Fibroblast of lung (primary cell): Measurements from ENCODE around the gene TMEM30A. TPM values are rescaled to one million over a fixed set of nuclear protein-coding genes. Genes with fewer than 3 reads are reported as not detected.

Experiments used
- DNase-seq, 2 donors: peaks; one replicate each; pipeline versions ENCODE4 v3.0.0 to v3.0.0-alpha.2; 2010; ENCODE audit warnings: low read depth in 2 of 2
- H2AFZ ChIP-seq: 2 replicates; pipeline ENCODE4 v1.5.1; 2012; ENCODE audit warnings: low read length, control low read depth, inconsistent platforms
- H3K27ac ChIP-seq: 2 replicates; pipeline ENCODE4 v1.5.1; 2011; ENCODE audit warnings: low read length, control low read depth; ENCODE audit not compliant: insufficient read depth
- H3K27me3 ChIP-seq: 2 replicates; pipeline ENCODE4 v1.5.1; 2011; ENCODE audit warnings: mild to moderate bottlenecking, low read length; ENCODE audit not compliant: control insufficient read depth, insufficient read depth
- H3K36me3 ChIP-seq: 2 replicates; pipeline ENCODE4 v1.5.1; 2011; ENCODE audit warnings: low read length; ENCODE audit not compliant: control insufficient read depth, insufficient read depth
- H3K4me1 ChIP-seq: 2 replicates; pipeline ENCODE4 v1.5.1; 2011; ENCODE audit warnings: low read length; ENCODE audit not compliant: control insufficient read depth, insufficient read depth; ENCODE audit errors: extremely low read depth
- H3K4me2 ChIP-seq: 2 replicates; pipeline ENCODE4 v1.5.1; 2011; ENCODE audit warnings: low read length, control low read depth; ENCODE audit not compliant: insufficient read depth; ENCODE audit errors: extremely low read depth
- H3K4me3 ChIP-seq, 4 experiments: fragments of 200-600 bp in 1 of 4; sonication (generic) in 1 of 4; replicated peaks in 1 of 4; 2 replicates each; pipeline ENCODE4 v1.5.1; 2011 to 2016; ENCODE audit warnings: low read length in 4 of 4, low read depth in 3 of 4, mild to moderate bottlenecking in 3 of 4, control low read depth in 2 of 4, inconsistent platforms in 1 of 4, mixed read lengths in 1 of 4; ENCODE audit not compliant: insufficient read depth in 1 of 4; ENCODE audit errors: control extremely low read depth in 1 of 4
- H3K79me2 ChIP-seq: 2 replicates; pipeline ENCODE4 v1.5.1; 2012; ENCODE audit warnings: mild to moderate bottlenecking, low read length, inconsistent platforms; ENCODE audit not compliant: control insufficient read depth, insufficient read depth
- H3K9ac ChIP-seq: 2 replicates; pipeline ENCODE4 v1.5.1; 2011; ENCODE audit warnings: mild to moderate bottlenecking, low read length, control low read depth; ENCODE audit not compliant: insufficient read depth
- H3K9me3 ChIP-seq: 2 replicates; pipeline ENCODE4 v1.5.1; 2012; ENCODE audit warnings: low read depth, low read length; ENCODE audit not compliant: control insufficient read depth, insufficient read depth
- H4K20me1 ChIP-seq: 2 replicates; pipeline ENCODE4 v1.5.1; 2011; ENCODE audit warnings: low read length; ENCODE audit not compliant: control insufficient read depth, insufficient read depth; ENCODE audit errors: extremely low read depth
- EZH2 ChIP-seq: IDR thresholded peaks from 2 replicates; pipeline ENCODE4 v1.5.1; 2012; ENCODE audit warnings: low read length, control low read depth, mild to moderate bottlenecking; ENCODE audit errors: missing control alignments
- polyA plus RNA-seq, 2 donors: library from polyadenylated mRNA; depleted of rRNA in 1 of 2; stranded (reverse) in 1 of 2; unstranded in 1 of 2; fragments of >200 nt; gene quantifications; 2 replicates each; pipeline ENCODE4 v1.2.1, GENCODE V29; 2011 to 2012; ENCODE audit warnings: missing spikeins in 1 of 2
- total RNA-seq: library from RNA; depleted of rRNA; stranded (reverse); fragments of >200 nt; gene quantifications from 2 replicates; pipeline ENCODE4 v1.2.1, GENCODE V29; 2014
- TF ChIP-seq, protein P1 (sequence below), 2 donors: IDR thresholded peaks in 1 of 2; conservative IDR thresholded peaks in 1 of 2; 1 replicate in 1 of 2; 2 replicates in 1 of 2; pipeline ENCODE4 v1.5.1; 2011 to 2012; ENCODE audit warnings: low read length in 2 of 2, control low read depth in 1 of 2, inconsistent platforms in 1 of 2, low read depth in 1 of 2, mild to moderate bottlenecking in 1 of 2

Gene TMEM30A
- total and polyA plus RNA-seq, 2 donors (not counting 1 experiment from before 2014, with no cell fraction given), result 111 to 153 TPM

GRCh38 chr6:75213112-75213511 lies 71.5 kb downstream of the TMEM30A start:
- H3K9me3 ChIP-seq, result no peaks in the 10 kb centered on the region
- no peak overlapping the region for H3K9ac ChIP-seq
- TF ChIP-seq, protein P1, sequence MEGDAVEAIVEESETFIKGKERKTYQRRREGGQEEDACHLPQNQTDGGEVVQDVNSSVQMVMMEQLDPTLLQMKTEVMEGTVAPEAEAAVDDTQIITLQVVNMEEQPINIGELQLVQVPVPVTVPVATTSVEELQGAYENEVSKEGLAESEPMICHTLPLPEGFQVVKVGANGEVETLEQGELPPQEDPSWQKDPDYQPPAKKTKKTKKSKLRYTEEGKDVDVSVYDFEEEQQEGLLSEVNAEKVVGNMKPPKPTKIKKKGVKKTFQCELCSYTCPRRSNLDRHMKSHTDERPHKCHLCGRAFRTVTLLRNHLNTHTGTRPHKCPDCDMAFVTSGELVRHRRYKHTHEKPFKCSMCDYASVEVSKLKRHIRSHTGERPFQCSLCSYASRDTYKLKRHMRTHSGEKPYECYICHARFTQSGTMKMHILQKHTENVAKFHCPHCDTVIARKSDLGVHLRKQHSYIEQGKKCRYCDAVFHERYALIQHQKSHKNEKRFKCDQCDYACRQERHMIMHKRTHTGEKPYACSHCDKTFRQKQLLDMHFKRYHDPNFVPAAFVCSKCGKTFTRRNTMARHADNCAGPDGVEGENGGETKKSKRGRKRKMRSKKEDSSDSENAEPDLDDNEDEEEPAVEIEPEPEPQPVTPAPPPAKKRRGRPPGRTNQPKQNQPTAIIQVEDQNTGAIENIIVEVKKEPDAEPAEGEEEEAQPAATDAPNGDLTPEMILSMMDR (conservative IDR thresholded peaks at IDR 0.05 in 1 of 2, IDR thresholded peaks at IDR 0.05 in 1 of 2; ENCODE audit: low read depth in 1 of 2, low read length in 2 of 2), result no peak
- no peak for TF ChIP-seq EZH2
- no peaks in the 10 kb centered on the region for H4K20me1 ChIP-seq
- H3K36me3 ChIP-seq, result no peaks in the 10 kb centered on the region
- DNase-seq, result peak in 1 of 2 donors; percentile 45
- H3K4me3 ChIP-seq, result no peak overlapping the region
- no peaks in the 10 kb centered on the region for H3K27me3 ChIP-seq
- H3K79me2 ChIP-seq, result no peaks in the 10 kb centered on the region
- H3K27ac ChIP-seq, result no peak overlapping the region
- H2AFZ ChIP-seq, result no peak overlapping the region
- no peak overlapping the region for H3K4me2 ChIP-seq
- H3K4me1 ChIP-seq, result peaks cover 10% of the 10 kb centered on the region

DNA sequence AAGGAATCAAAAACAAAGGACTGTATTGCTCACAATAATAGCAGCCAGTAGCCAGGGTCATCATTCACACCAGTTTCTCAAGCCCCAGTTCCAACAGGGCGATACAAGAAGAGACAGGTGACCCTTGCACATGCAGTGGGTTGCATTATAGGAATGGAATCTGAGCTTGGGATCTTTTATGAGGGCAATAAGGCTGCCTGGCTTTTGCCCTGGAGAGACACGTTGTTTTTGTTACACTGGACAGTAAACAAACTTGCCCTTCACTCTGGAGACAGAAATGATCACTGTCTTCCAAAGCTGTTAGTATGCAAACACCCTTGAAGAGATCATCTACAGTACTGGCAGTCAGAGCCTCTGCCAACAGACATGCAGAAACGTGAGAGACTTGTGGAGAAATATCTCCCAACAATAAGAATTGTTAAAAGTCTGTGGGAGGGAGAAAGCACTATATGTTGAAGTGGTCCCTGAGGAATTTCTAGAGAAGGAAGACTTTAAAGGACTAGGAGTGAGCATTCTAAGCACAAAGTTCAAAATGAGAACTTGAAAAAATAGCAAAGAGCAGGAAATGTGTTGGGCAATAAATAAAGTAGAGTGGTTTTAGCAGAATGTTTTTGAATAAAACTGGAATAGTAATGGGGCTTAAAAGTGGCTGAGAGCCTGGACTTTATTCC lies 72.5 kb downstream of the TMEM30A start:
- Histone ChIP-seq H4K20me1 (no peaks in the 10 kb centered on the region), H3K9me3 (no peaks in the 10 kb centered on the region), H3K4me3 (no peak overlapping the region), H3K36me3 (no peaks in the 10 kb centered on the region), H3K4me2 (no peak overlapping the region), H3K27me3 (no peaks in the 10 kb centered on the region), H3K27ac (no peak overlapping the region), H3K9ac (no peak overlapping the region), H3K4me1 (peaks cover 7% of the 10 kb centered on the region), H3K79me2 (no peaks in the 10 kb centered on the region), H2AFZ (no peak overlapping the region)
- TF ChIP-seq EZH2, result no peak
- TF ChIP-seq, protein P1 (conservative IDR thresholded peaks at IDR 0.05 in 1 of 2, IDR thresholded peaks at IDR 0.05 in 1 of 2; ENCODE audit: low read depth in 1 of 2, low read length in 2 of 2), result no peak
- DNase-seq, result no peak

- no peak overlapping the region for H2AFZ ChIP-seq
- H3K4me3 ChIP-seq, result no peak overlapping the region
- H3K27me3 ChIP-seq, result no peaks in the 10 kb centered on the region
- no peaks in the 10 kb centered on the region for H3K36me3 ChIP-seq
- H3K4me2 ChIP-seq, result no peak overlapping the region
- no peak overlapping the region for H3K9ac ChIP-seq
- no peaks in the 10 kb centered on the region for H3K79me2 ChIP-seq
- TF ChIP-seq, protein P1 (conservative IDR thresholded peaks at IDR 0.05 in 1 of 2, IDR thresholded peaks at IDR 0.05 in 1 of 2; ENCODE audit: low read depth in 1 of 2, low read length in 2 of 2), result peak; percentile 60 to 75
- no peak for TF ChIP-seq EZH2
- H3K4me1 ChIP-seq, result peaks cover 7% of the 10 kb centered on the region
- peak; percentile 57 to 85 for DNase-seq
- no peaks in the 10 kb centered on the region for H3K9me3 ChIP-seq
- H3K27ac ChIP-seq, result no peak overlapping the region
- H4K20me1 ChIP-seq, result no peaks in the 10 kb centered on the region
Observed at GRCh38 chr6:75210885-75211739, 73.5 kb downstream of the TMEM30A start.
